Measurements from ENCODE around the gene TRIM66.
A peak's percentile ranks its signal among the peaks of the same experiment; 100 is the strongest.

Gene TRIM66, protein sequence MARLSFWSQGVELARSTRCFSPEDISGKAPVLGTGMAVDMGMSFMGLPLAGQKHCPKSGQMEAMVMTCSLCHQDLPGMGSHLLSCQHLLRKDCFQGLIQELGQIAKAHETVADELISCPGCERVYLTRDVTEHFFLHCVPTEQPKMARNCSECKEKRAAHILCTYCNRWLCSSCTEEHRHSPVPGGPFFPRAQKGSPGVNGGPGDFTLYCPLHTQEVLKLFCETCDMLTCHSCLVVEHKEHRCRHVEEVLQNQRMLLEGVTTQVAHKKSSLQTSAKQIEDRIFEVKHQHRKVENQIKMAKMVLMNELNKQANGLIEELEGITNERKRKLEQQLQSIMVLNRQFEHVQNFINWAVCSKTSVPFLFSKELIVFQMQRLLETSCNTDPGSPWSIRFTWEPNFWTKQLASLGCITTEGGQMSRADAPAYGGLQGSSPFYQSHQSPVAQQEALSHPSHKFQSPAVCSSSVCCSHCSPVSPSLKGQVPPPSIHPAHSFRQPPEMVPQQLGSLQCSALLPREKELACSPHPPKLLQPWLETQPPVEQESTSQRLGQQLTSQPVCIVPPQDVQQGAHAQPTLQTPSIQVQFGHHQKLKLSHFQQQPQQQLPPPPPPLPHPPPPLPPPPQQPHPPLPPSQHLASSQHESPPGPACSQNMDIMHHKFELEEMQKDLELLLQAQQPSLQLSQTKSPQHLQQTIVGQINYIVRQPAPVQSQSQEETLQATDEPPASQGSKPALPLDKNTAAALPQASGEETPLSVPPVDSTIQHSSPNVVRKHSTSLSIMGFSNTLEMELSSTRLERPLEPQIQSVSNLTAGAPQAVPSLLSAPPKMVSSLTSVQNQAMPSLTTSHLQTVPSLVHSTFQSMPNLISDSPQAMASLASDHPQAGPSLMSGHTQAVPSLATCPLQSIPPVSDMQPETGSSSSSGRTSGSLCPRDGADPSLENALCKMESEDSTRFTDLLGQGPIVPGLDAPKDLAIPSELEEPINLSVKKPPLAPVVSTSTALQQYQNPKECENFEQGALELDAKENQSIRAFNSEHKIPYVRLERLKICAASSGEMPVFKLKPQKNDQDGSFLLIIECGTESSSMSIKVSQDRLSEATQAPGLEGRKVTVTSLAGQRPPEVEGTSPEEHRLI (N-terminal part only)

DNA sequence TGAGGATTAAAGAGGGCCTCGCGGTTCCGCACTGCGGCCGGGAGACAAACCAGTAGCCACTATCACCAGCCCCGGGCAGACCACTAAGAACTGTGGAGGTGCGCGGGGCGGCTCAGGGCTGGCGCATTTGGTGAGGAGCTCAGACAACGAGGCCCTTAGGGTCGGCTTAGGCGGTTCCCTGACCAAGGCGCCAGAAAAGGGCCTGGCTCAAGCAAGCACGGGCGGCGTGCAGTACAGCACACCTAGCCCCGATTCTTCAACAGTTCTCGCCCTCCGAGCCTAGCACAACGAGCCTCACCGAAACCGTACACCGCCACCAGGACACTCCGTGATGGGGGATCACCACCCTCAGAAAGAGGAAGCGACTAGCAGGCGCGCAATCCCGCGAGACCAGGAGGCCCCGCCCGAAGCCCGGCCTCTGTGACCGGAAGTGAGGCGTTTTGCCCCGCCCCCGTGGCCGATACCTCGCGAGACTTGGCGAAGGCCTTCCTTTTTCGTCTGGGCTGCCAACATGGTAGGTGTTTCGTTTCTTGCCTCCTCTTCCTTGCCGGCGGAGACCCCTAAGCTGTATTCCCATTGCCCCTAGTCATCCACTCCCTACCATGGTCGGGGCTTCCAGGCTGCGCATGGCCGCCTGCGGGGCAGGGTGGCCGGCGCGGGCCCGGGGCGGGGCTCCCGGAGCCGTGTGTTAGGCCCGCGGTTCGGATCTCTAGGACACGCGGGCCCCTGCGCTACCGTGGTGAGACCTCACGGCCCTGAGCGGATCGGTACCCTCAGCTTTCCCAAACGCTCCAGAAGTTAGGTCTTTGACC is at the start of gene TRIM66, which contains the start of gene RPL27A:
TRIM66 (minus strand) TSS at position 363 of the 812 bp plus-strand sequence. CDS start 10,391 bp downstream, outside the sequence.
RPL27A (plus strand) TSS at position 490 of the 812 bp plus-strand sequence; CDS start at position 512, 22 bp downstream.
- DNase-seq (ENCODE audit: extremely low spot score, insufficient read length, low read depth): peak; percentile 76
- peak; percentile 94 for FAIRE-seq

DNA sequence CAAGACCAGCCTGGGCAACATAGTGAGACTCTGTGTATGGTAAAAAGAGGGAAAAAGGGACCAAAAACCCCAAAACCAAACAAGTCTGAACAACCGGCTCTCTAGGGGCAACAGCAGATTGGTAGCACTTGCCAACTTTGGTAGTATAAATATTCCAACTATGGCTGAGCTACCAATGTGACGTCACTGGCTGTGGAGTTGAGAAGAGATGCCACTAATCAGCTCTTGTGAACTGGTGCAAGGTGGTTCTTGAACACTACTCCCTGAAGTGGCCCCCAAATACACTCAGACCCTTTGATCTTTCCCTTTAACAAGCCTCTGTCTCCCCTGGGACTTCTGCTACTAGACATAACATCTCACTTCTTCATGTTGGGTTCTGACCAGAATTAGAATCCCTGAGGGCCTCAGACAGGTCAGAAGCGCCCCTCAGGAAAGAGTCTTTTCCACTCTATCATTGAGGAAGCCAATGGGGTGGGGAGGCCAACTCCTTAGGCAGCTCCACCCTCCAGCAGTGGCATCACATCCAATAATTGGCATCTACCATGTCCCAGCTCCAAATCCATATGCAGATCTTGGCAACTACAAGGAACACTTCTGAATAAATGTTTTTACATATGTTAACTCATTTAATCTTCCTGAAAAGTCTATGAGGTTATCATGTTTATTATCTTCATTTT is 49.3 kb upstream of the TRIM66 start:
- DNase-seq (ENCODE audit: extremely low spot score, insufficient read length, low read depth): no peak
- no peak for FAIRE-seq

DNA sequence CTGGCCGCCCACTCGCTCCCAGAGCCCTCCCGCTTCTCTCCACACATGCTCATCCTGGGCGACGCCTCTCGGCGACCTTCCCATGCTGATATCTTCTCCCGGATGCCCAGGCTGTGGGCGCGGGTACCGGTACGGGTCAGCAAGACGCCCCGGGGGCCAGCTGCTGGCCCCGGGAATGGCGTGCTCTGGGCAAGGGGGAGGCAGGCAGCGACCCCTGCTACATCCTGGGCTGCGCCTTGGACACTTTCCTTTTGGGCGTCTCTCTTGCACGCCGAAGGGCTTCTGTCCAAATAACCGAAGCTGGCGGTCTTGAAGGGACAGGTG is 48.2 kb upstream of the TRIM66 start:
- FAIRE-seq: no peak
- DNase-seq (ENCODE audit: extremely low spot score, insufficient read length, low read depth): no peak

DNA sequence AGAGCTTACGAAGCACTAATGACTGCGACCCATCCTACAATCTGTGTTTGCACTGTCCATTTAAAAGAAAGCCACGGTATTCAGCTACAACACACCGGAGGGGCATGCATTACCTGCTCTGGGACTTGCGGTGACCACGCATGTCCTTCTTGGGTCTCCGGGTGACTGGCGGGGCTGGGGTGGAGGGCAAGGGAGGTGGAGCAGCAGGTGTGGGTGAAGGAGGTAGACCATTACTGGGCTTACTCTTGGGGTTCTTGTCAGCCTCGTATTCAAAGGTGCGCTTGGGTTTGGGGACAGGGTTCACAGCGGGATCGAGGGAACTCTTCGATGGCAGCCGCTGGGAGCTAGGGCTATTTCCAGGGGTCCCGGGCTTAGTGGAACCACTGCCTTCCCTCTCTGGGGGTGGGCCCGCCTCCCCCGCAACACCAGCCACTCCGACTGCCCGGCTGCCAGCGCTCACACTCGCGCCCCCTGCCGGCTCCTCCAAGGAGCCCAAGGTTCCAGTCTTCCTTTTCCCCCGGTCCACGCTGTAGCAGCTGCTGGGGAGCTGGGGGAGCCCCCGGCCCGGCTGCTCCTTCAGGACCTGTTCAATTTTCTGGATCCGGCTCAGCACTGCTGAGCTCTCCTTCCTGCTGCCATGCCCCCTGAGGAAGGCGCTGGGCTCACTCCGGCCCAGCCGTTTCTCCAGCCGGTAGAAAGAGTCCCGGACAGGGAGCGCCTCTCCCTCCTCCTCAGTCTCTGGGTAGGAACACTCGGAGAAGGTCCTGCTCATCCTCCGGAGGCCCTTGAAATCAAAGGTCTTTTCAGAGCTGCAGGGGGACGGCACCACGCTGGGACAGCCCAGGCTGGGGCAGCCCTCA is 47.6 kb upstream of the TRIM66 start:
- no peak for DNase-seq (ENCODE audit: extremely low spot score, insufficient read length, low read depth)
- FAIRE-seq: no peak

DNA sequence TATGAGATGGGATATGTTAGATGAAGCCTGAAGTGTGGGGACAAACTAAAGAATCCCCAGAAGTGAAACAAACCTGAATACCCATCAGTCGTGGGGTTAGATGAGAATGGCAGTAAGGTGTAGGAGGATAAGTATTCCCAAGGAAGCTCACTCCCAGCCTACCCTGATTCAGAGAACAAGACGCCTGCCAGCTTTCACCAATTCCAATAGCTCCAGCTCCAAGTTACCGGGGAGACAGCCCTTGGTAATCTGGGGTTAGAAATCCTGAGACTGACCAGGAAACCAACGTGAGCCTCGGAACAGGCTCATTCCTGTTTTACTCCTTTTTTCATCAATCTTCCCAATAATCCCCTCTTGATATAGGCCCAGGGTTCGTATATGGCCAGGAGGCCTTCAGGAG is 46.6 kb upstream of the TRIM66 start:
- no peak for FAIRE-seq
- no peak for DNase-seq (ENCODE audit: extremely low spot score, insufficient read length, low read depth)

DNA sequence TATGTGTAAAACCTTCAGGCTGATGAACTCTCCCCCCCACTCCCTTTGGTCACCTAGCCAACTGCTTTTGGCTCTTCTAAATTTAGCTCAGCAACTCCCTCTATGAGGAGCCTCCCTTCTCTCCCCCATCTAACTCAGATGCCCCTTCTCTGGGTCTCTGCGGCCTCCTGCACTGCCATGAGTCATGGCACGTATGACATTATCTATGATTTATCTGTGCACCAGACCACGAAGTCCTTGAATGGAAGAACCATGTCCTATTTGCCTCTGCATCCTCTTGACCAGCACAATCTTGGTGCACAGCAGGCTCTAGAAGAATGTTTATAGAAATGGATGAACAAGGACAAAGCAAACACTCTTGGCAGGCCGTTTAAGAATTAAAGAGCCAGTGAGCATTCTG is 46.1 kb upstream of the TRIM66 start:
- FAIRE-seq (no peak), DNase-seq (ENCODE audit: extremely low spot score, insufficient read length, low read depth) (no peak)

DNA sequence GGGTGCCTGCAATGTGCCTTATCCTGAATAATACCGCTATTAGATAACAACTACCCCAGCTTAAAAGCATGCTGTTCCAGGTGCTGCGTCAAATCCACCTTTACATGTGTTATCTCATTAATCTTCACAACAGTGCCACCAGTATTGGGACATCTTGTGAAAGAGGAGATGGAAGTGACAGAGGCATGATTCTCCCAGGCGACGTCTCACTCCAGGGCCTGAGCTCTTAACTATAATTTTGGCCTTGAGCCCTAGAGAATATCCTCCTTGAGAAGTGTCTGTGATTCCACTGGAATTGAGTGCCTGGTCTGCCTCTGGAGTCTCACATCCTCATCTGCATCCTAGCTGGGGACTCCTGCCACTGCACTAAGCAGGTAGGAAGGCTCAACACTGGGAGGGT is 43.9 kb upstream of the TRIM66 start:
- no peak for DNase-seq (ENCODE audit: extremely low spot score, insufficient read length, low read depth)
- FAIRE-seq: no peak

DNA sequence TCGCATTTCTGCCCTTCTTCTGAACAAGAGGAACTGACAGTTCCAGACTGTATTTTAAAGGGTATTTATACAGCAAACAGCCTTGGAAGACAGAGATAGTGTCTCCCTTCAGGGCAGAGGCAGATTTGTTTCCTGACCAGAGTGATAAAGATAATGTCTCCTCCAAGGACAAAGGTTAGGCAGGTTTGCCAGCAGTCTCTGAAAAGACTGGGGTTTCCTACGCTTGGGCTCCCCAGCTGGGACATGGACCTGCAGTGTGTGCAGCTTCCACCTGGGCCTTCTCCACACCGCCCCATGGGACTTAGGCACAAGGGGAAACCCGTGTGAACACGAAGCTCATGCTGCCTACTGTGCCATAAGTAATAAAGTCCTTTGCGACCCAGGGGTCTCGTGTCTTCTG is 42.2 kb upstream of the TRIM66 start:
- FAIRE-seq (no peak), DNase-seq (ENCODE audit: extremely low spot score, insufficient read length, low read depth) (no peak)

DNA sequence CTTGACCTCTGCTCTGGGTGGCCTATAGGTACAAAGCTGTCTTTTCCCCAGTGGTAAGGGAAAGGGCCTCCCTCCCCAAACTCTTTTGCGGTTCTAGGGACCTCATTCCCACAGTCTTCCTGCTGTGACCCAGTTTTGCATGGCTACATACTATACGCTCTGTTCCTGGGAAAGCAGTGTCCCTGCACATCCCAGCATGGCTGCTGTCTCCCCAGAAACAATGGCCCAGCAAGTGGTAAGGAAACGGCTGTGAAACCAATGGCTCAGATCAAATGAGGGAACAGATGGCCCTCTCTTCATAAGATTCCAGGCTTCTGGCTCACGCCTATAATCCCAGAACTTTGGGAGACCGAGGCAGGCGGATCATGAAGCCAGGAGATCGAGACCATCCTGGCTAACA is 41.2 kb upstream of the TRIM66 start:
- FAIRE-seq: no peak

DNA sequence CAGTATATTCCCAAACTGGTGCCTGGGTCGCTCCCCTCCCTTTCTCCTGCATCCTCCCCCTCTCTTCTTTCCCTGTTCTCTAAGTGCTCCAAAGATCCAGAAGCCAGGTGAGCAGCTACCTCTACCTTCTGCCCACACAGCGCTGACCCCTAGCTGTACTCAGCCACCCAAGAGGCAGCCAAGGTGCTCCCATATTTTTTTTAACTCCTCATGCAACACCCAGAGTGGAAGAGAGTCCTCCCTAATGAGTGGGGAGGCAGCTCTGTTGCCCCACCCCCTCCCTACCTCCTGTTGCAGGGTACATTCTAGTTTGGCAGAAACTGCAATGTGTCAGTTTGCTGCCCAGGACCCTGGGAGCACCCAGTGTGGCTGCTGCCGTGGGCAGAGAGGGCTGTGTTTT is 40.3 kb upstream of the TRIM66 start:
- DNase-seq (ENCODE audit: extremely low spot score, insufficient read length, low read depth) (no peak), FAIRE-seq (no peak)

More for the DNA sequence above, 41.2 kb upstream of the TRIM66 start:
- no peak for DNase-seq (ENCODE audit: extremely low spot score, insufficient read length, low read depth)

DNA sequence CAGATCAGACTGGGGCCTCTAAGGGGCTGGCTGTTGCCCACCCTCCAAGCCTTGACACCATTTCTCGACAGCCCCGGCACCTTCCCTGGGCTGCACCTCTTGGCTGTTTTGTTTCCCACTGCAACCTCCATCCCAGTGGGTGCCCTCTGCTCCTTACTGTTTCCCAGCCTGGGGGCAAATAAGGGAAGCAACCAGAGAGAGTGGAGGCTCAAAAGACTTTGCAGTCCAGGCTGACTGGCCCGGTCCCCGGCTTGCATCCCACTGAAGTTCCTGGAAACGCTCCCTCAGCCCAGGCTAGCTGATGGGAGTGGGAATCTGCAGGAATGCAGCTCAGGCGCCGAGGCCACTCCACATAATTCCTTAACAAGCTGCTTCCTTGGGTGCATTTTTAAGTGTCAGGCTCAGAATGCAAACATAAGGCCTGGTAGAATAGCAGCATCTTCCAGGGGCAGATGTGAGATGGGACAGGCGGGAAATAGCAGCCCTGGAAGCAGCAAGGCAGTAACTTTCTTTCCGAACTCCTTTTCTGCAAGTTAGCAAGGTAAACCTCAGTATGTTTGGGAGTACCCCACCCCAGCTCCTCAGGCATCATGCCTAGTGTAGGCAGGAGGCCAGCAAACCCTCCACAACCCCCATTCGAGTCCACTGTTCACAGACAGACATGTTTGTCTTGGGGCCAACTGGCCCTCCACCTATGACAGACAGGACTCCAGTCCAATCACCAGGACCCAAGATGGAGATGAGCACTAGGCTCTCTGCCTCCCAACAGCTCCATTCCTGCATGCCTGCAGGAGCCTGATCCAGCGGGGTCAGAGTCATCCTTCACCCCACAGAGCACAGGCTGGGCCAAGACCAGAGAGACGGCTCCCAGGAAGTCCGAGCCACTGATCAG is 39.4 kb upstream of the TRIM66 start:
- FAIRE-seq (no peak), DNase-seq (ENCODE audit: extremely low spot score, insufficient read length, low read depth) (no peak)

DNA sequence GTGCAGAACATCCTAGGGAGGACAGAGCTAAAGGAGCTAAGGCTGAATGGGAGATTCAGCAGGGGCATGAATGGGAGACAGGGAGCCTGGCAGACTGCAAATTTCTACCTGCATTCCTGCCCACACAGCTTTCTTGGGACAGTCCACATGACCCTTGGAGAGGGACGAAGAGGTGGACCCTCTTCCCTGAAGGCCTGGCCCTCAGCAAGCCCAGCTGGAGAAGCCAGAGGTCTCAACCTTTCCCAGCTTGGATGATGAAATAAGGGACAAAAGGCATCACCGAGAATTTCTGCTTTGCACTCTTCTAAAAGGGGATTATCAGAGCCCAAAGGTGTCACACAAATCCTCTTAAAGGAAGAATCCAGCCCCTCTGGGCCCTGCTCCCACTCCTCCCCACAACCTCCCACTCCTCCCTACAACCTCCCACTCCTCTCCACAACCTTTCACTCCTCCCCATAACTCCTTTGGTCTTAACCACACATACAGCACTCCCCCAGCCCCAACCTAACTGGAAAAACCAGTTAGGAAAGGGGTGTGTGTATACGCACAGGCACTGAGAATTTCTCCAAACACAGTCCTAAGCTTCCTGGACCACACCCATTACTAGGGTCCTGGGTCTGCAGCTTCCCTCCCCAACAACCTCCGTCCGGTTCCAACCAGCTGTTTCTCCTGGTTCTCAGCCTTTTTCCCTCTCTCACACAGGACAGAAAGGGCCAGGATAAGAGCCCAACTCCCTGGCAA is 38.6 kb upstream of the TRIM66 start:
- FAIRE-seq (no peak), DNase-seq (ENCODE audit: extremely low spot score, insufficient read length, low read depth) (no peak)

DNA sequence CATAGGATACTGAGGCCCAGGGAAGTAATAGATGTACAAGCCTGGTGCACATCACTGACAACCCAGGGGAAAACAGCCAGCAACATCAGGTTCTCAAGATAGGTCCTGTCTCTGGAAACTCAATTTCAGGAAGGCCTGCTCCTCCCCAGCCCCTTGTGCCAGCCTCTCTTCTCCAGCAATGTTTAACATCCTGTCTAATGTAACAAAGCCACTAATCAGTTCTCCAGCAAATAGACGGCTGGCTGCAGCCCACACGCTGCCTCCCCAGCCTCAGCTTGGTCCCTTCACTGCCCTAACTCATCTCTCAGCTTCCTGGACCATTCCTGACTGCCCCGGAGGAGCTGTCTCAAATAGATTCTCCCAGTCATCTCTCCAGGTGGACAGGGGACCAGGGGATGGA is 37.9 kb upstream of the TRIM66 start:
- FAIRE-seq: no peak
- DNase-seq (ENCODE audit: extremely low spot score, insufficient read length, low read depth): no peak

DNA sequence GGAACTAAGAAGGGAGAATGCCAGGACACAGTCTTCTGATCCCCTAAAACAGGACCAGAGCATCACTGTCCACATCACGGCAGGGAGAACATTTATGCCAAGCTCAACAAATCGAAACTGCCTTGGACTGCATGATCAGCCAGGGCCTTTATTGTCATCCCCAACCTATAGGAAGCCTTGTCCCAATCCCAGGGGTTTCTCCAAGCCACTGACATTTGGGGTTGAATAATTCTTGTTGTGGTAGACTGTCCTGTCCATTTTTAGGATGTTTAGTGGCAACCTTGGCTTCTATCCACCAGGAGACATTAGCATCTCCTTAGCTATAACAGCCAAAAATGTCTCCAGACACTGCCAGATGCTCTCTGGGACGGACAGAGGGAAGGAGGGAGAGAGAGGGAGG is 37.3 kb upstream of the TRIM66 start:
- no peak for DNase-seq (ENCODE audit: extremely low spot score, insufficient read length, low read depth)
- FAIRE-seq: no peak

DNA sequence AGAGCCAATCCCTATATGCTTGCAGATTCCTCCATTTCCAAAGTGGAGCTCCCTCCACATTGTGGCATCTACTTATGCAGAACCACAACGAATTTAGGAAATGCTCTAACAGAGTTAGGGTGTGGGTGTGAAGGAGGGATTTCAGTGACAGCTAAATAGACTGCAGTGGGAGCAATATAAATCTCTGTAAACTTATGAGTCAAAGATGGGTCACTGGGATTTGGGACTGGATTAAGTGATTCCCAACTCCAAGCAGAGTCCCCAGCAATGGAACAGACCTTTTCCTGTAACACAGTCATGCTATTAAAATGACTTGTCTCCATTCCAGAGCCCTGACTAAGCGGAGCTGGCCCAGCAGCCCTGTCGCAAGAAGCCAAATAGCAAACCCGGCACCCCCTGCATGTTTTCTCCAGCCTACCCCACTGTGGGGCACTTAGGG is 36.8 kb upstream of the TRIM66 start:
- DNase-seq (ENCODE audit: extremely low spot score, insufficient read length, low read depth) (no peak), FAIRE-seq (no peak)

DNA sequence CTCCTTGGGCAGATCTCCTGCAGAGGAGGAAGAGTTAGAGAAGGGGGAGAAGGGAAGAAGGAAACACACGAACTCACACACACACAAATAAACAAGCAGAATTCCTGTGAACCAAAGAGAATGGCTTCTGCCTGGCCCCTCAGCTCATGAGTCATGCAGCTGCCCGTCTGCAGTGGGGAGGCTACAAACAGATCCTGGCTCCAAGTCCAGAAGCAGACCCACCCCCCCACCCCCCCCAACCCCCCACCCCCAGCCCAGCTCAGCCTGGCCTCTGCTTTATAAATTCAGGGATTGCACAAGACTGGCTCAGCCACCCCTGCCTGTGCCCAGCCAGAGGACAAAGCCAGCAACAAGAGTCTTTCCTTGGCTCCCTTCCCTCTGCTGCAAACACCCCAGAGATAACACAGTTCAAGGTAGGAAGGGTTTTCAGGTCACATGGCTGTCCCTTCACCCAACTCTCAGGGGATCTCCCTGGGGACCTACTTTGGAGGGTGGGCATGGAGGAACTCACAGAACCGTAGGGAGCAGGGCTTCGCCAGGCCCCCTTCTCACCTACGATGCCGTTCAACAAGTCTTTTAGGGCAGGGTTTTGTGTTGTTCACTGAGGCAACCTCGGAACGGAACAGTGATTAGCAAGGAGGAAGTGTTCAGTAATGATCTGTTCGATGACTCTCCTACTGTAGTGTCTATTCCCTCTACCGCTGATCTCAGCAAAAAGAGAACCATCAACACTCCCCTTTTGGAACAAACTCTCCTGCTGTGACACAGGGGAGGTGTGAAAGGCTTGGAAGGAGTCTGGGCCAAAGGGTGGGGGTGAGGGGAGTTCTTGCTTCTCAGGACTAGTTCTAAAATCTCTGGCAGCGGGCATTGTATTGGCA is 35.6 kb upstream of the TRIM66 start:
- peak; percentile 66 for FAIRE-seq
- DNase-seq (ENCODE audit: extremely low spot score, insufficient read length, low read depth): no peak

Measured in GM18507 (cell line).